ENCODE results near the gene NPAS3. TPM values are rescaled to one million over a fixed set of nuclear protein-coding genes. Genes with fewer than 3 reads are reported as not detected.

NPAS3 gene
- total and polyA plus RNA-seq, 2 donors (not counting 3 experiments of a cell fraction or from before 2014, with no cell fraction given): 0.10 to 0.13 TPM

DNA sequence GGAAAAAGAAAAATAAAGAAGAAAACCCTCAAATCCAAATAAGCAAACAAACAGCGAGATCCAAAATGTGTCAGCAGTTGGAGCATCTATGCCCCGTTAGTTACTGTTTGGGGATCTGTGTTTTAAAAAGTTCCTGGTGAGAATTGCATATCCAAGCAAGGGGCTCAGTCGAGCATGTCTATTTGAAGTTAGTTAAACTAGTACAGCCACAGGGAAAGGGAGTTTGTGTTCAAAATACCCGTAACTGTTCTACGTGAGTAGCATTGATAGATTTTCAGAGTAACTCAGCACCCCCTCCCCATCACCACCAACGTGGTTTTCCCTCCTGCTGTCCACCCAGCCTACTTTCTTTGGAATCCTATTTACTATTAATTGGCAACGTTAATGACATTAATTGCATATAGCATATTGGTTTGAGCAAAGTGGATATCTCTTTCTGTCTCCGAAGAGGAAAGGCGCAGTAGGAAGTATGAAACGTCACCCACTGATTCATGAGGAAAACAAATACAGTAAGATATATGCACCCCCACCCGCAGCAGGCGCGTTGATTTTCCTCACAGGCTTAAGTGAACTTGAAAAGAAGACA is 1.5 kb downstream of the NPAS3 start:
- Histone ChIP-seq H3K9ac (replicated peaks; ENCODE audit: extremely low read depth, insufficient read depth, low read length) (peak overlapping the region; percentile 72), H4K20me1 (replicated peaks; ENCODE audit: control insufficient read depth, extremely low read depth, insufficient read depth, low read length) (no peaks in the 10 kb centered on the region), H3K9me1 (replicated peaks; ENCODE audit: control insufficient read depth, extremely low read depth, insufficient read depth, low read length) (no peaks in the 10 kb centered on the region), H3K4me3 (replicated peaks in 1 of 3; ENCODE audit: insufficient read depth in 1 of 3, low read depth in 1 of 3, low read length in 3 of 3) (peak overlapping the region; percentile 7 to 56 (median 20)), H3K79me2 (ENCODE audit: control insufficient read depth, insufficient read depth, low read length) (no peaks in the 10 kb centered on the region), H3K27ac (ENCODE audit: insufficient read depth, low read depth, low read length) (peak overlapping the region; percentile 36), H3K4me2 (ENCODE audit: insufficient read depth, low read length) (peak overlapping the region; percentile 67), H2AFZ (ENCODE audit: low read depth, low read length) (peak overlapping the region; percentile 22), H3K4me1 (ENCODE audit: control insufficient read depth, extremely low read depth, insufficient read depth, low read length) (peaks cover 4% of the 10 kb centered on the region), H3K36me3 (ENCODE audit: control insufficient read depth in 2 of 2, extremely low read depth in 1 of 2, insufficient read depth in 2 of 2, low read length in 2 of 2) (no peaks in the 10 kb centered on the region), H3K9me3 (replicated peaks; ENCODE audit: control insufficient read depth, insufficient read depth, low read length) (no peaks in the 10 kb centered on the region), H3K27me3 (ENCODE audit: control insufficient read depth in 2 of 2, insufficient read depth in 2 of 2, low read length in 2 of 2) (peaks cover 27 to 39% of the 10 kb centered on the region in 2 experiments)
- ChIA-PET CTCF (no interaction called here), POLR2A (interaction anchor here (0.8 kb wide), 1 partner anchor 863 kb away, joined by 6 read pairs; the partner anchor contains the start of gene ARHGAP5)
- dilution Hi-C loops (cut with MboI; ENCODE audit: extremely low pct_ligation_motif_present, low sequenced_read_pairs) (no loop called here), intact Hi-C loops (cut with micrococcal nuclease) (no loop called here)
- TF ChIP-seq JUN (IDR thresholded peaks at IDR 0.05; ENCODE audit: borderline replicate concordance, insufficient read depth, insufficient read length, low read depth): no peak
- no peak for TF ChIP-seq EZH2 (IDR thresholded peaks at IDR 0.05; ENCODE audit: borderline replicate concordance, low read depth, low read length, severe bottlenecking)
- no peak for TF ChIP-seq POLR2A (IDR thresholded peaks at IDR 0.05; ENCODE audit: low read depth, low read length)
- TF ChIP-seq, protein P1, sequence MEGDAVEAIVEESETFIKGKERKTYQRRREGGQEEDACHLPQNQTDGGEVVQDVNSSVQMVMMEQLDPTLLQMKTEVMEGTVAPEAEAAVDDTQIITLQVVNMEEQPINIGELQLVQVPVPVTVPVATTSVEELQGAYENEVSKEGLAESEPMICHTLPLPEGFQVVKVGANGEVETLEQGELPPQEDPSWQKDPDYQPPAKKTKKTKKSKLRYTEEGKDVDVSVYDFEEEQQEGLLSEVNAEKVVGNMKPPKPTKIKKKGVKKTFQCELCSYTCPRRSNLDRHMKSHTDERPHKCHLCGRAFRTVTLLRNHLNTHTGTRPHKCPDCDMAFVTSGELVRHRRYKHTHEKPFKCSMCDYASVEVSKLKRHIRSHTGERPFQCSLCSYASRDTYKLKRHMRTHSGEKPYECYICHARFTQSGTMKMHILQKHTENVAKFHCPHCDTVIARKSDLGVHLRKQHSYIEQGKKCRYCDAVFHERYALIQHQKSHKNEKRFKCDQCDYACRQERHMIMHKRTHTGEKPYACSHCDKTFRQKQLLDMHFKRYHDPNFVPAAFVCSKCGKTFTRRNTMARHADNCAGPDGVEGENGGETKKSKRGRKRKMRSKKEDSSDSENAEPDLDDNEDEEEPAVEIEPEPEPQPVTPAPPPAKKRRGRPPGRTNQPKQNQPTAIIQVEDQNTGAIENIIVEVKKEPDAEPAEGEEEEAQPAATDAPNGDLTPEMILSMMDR (IDR thresholded peaks at IDR 0.05; ENCODE audit: extremely low read depth in 1 of 2, insufficient read depth in 1 of 2, low read depth in 1 of 2, low read length in 2 of 2): no peak
- TF ChIP-seq, protein P2, sequence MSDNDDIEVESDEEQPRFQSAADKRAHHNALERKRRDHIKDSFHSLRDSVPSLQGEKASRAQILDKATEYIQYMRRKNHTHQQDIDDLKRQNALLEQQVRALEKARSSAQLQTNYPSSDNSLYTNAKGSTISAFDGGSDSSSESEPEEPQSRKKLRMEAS (IDR thresholded peaks at IDR 0.05; ENCODE audit: insufficient read depth, insufficient read length): no peak
- no peak for TF ChIP-seq GATA2 (IDR thresholded peaks at IDR 0.05; ENCODE audit: insufficient read depth, insufficient read length, low read depth, low read length)
- FAIRE-seq: peak; percentile 81
- DNase-seq (ENCODE audit: low read depth, low spot score): peak; percentile 37
- BruUV-seq (replicated peaks): TSS peak; percentile 39

All from endothelial cell of umbilical vein (primary cell).